Omental fat pad (tissue), 4 donors: ENCODE data around the gene FRYL. TPM values are rescaled to one million over a fixed set of nuclear protein-coding genes. Genes with fewer than 3 reads are reported as not detected.

Experiments used
- ATAC-seq: fragments of 150-250 bp; one replicate; pipeline ENCODE4 v1.9.1; 2016; ENCODE audit warnings: mild to moderate bottlenecking, moderate library complexity; ENCODE audit not compliant: low FRiP score
- DNase-seq: peaks from one replicate; pipeline ENCODE4 v3.0.0-alpha.2; 2019; ENCODE audit warnings: low spot score
- CTCF ChIP-seq, 3 donors: fragments of 450-650 bp; IDR thresholded peaks; one replicate each; pipeline ENCODE4 v1.5.1; 2016 to 2017; ENCODE audit warnings: antibody characterized with exemption in 3 of 3, mild to moderate bottlenecking in 3 of 3, moderate library complexity in 2 of 3
- total RNA-seq, 4 donors: library from RNA; depleted of rRNA; stranded (reverse); fragments of >200 nt; gene quantifications; one replicate each; pipeline ENCODE4 v1.1.0, GENCODE V29; 2016

FRYL gene
- total RNA-seq, 4 donors from 2014 or later = 45.2 to 143 (median 48.7) TPM

- TF ChIP-seq CTCF (IDR thresholded peaks at IDR 0.05) = no peak
- ATAC-seq = no peak
- no peak for DNase-seq
Observed at GRCh38 chr4:48538358-48538757, 241.7 kb downstream of the FRYL start.

GRCh38 chr4:48526406-48526805, 253.7 kb downstream of the FRYL start:
- ATAC-seq (no peak), DNase-seq (no peak)
- no peak for TF ChIP-seq CTCF (IDR thresholded peaks at IDR 0.05)

DNA sequence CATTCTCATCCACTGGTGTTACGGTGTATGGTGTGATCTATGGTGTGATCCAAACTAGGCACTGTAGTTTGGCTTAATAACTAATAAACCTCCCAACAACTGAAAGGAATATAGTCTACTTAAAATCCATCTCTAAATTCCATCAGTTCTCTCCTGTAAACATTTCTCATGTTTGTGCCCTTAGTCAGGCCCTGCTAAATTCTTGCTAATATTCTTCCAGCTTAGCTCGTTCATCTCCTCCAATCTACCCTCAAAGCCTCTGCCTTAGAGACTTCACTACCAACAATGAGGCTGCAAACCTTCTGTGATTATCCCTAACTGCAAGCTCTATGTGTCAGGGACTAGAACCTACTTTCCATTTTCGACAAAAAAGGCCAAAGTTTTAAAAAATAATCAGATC, 261.9 kb downstream of the FRYL start:
- DNase-seq (no peak), ATAC-seq (no peak)
- no peak for TF ChIP-seq CTCF (IDR thresholded peaks at IDR 0.05)

- DNase-seq (no peak), ATAC-seq (no peak)
- TF ChIP-seq CTCF (IDR thresholded peaks at IDR 0.05) = no peak
Observed at GRCh38 chr4:48509543-48509942, 270.5 kb downstream of the FRYL start.

- no peak for TF ChIP-seq CTCF (IDR thresholded peaks at IDR 0.05)
- ATAC-seq (no peak), DNase-seq (no peak)
Observed at GRCh38 chr4:48506716-48507115, 273.4 kb downstream of the FRYL start.

DNA sequence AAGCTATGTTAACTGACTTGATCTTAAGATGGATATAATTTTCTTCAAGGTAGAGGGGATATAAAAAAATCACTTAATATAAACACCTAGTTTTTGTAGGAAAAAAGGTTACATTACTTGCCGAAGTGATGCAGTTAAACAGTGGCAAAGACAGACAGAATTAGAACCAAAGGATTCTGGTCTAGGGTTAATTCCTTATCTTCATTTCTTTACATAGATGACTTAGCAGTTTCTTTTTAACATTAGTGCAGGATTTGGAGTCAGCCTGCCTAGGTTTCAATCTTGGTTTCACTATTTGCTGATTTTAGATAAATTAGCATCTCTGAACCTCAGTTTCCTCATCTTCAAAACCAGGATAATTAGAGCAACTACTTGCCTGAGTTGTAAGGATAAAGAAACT, 275.7 kb downstream of the FRYL start:
- ATAC-seq (no peak), DNase-seq (no peak)
- no peak for TF ChIP-seq CTCF (IDR thresholded peaks at IDR 0.05)

- no peak for DNase-seq
- TF ChIP-seq CTCF (IDR thresholded peaks at IDR 0.05) = no peak
- ATAC-seq = no peak
Observed at GRCh38 chr4:48504026-48504330, 276.1 kb downstream of the FRYL start.
